Esophagus squamous epithelium (tissue), 4 donors: Measurements from ENCODE around the gene TNF.

Experiments
- POLR2A ChIP-seq, 4 donors: fragments of 450-650 bp; IDR thresholded peaks; one replicate each; pipeline ENCODE4 v1.6.1; 2017; ENCODE audit warnings: antibody characterized with exemption in 4 of 4, mild to moderate bottlenecking in 4 of 4, moderate library complexity in 3 of 4
- TF ChIP-seq, protein P1 (sequence below), 6 experiments: fragments of 450-650 bp in 4 of 6; fragments of 200-600 bp in 2 of 6; sonication (generic) in 2 of 6; IDR thresholded peaks; one replicate each; pipeline ENCODE4 v1.5.1; 2016 to 2019; ENCODE audit warnings: antibody characterized with exemption in 6 of 6, mild to moderate bottlenecking in 4 of 6, moderate library complexity in 4 of 6

DNA sequence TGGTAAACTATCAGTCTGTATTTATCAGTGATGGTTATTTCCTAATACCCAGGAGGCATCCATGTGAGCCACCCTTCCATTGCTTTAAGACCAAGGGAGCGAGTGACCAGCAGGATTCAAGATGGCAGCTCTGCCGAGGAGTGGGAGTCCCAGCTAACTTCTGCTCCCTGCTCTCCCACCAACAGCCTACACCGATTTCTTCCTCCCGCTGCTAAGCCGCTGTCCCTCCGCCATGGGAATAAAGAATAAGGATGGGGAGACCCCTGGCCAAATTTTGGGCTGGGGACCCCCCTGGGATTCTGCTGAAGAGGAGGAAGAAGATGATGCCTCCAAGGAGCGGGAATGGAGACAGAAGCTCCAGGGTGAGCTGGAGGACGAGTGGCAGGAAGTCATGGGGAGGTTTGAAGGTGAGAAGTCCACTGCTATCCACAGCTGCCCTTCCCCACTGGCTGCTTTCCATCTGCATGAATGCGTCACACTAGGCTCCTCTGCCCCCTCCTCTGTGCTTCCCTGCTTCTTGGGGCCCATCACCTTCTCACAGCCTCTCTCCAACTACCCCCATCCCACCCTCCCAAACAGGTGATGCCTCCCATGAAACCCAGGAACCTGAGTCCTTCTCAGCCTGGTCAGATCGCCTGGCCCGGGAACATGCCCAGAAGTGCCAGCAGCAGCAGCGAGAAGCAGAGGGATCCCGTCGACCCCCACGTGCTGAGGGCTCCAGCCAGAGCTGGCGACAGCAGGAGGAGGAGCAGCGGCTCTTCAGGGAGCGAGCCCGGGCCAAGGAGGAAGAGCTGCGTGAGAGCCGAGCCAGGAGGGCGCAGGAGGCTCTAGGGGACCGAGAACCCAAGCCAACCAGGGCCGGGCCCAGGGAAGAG, 17.7 kb upstream of the TNF start:
- TF ChIP-seq, protein P1, sequence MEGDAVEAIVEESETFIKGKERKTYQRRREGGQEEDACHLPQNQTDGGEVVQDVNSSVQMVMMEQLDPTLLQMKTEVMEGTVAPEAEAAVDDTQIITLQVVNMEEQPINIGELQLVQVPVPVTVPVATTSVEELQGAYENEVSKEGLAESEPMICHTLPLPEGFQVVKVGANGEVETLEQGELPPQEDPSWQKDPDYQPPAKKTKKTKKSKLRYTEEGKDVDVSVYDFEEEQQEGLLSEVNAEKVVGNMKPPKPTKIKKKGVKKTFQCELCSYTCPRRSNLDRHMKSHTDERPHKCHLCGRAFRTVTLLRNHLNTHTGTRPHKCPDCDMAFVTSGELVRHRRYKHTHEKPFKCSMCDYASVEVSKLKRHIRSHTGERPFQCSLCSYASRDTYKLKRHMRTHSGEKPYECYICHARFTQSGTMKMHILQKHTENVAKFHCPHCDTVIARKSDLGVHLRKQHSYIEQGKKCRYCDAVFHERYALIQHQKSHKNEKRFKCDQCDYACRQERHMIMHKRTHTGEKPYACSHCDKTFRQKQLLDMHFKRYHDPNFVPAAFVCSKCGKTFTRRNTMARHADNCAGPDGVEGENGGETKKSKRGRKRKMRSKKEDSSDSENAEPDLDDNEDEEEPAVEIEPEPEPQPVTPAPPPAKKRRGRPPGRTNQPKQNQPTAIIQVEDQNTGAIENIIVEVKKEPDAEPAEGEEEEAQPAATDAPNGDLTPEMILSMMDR (IDR thresholded peaks at IDR 0.05) = no peak
- TF ChIP-seq POLR2A (IDR thresholded peaks at IDR 0.05) = no peak
